Keratinocyte (primary cell): ENCODE results near the gene PAXIP1. TPM values are rescaled to one million over a fixed set of nuclear protein-coding genes. Genes with fewer than 3 reads are reported as not detected.

Source experiments
- DNase-seq: peaks from one replicate; pipeline ENCODE4 v3.0.0-alpha.2; 2011; ENCODE audit warnings: low read depth, missing footprints, low spot score
- FAIRE-seq: peaks from 2 replicates; lab custom pipeline; 2011; peaks lifted over from hg19 to GRCh38; lab: Jason Lieb, UNC
- H2AFZ ChIP-seq: 2 replicates; pipeline ENCODE4 v1.6.0; 2012; ENCODE audit warnings: low read length, control low read depth, inconsistent platforms; ENCODE audit not compliant: control insufficient read depth
- H3K27ac ChIP-seq: 2 replicates; pipeline ENCODE4 v1.5.1; 2011; ENCODE audit warnings: low read length; ENCODE audit not compliant: control insufficient read depth, insufficient read depth
- H3K27me3 ChIP-seq: 3 replicates; pipeline ENCODE4 v1.6.0; 2011; ENCODE audit warnings: low read length; ENCODE audit not compliant: control insufficient read depth, insufficient read depth; ENCODE audit errors: extremely low read depth
- H3K36me3 ChIP-seq, 2 experiments: 2 replicates in 1 of 2; 3 replicates in 1 of 2; pipeline ENCODE4 v1.5.1; 2011; ENCODE audit warnings: low read length in 2 of 2, mild to moderate bottlenecking in 1 of 2; ENCODE audit not compliant: control insufficient read depth in 2 of 2, insufficient read depth in 2 of 2; ENCODE audit errors: extremely low read depth in 1 of 2
- H3K4me1 ChIP-seq: 3 replicates; pipeline ENCODE4 v1.5.1; 2011; ENCODE audit warnings: low read length; ENCODE audit not compliant: control insufficient read depth, insufficient read depth; ENCODE audit errors: extremely low read depth
- H3K4me2 ChIP-seq: 3 replicates; pipeline ENCODE4 v1.6.0; 2011; ENCODE audit warnings: low read depth, low read length; ENCODE audit not compliant: control insufficient read depth, insufficient read depth; ENCODE audit errors: extremely low read depth
- H3K4me3 ChIP-seq, 3 experiments: fragments of 200-600 bp in 1 of 3; sonication (generic) in 1 of 3; 2 replicates in 2 of 3; 3 replicates in 1 of 3; pipeline ENCODE4 v1.5.1; 2011 to 2016; ENCODE audit warnings: low read length in 3 of 3, mild to moderate bottlenecking in 3 of 3, control low read depth in 2 of 3, inconsistent platforms in 1 of 3, low read depth in 1 of 3, mixed read lengths in 1 of 3, mixed run types in 1 of 3, moderate library complexity in 1 of 3; ENCODE audit not compliant: control insufficient read depth in 2 of 3, insufficient read depth in 2 of 3; ENCODE audit errors: extremely low read depth in 1 of 3
- H3K79me2 ChIP-seq: 2 replicates; pipeline ENCODE4 v1.6.0; 2012; ENCODE audit warnings: low read length; ENCODE audit not compliant: control insufficient read depth, insufficient read depth
- H3K9ac ChIP-seq: 3 replicates; pipeline ENCODE4 v1.6.0; 2011; ENCODE audit warnings: low read length; ENCODE audit not compliant: control insufficient read depth, insufficient read depth; ENCODE audit errors: extremely low read depth
- H3K9me1 ChIP-seq: 3 replicates; pipeline ENCODE4 v1.6.0; 2011; ENCODE audit warnings: low read length; ENCODE audit not compliant: control insufficient read depth, insufficient read depth; ENCODE audit errors: extremely low read depth
- H3K9me3 ChIP-seq: 2 replicates; pipeline ENCODE4 v1.5.1; 2012; ENCODE audit warnings: low read depth, low read length; ENCODE audit not compliant: control insufficient read depth
- H4K20me1 ChIP-seq: 3 replicates; pipeline ENCODE4 v1.6.0; 2011; ENCODE audit warnings: low read length; ENCODE audit not compliant: control insufficient read depth, insufficient read depth; ENCODE audit errors: extremely low read depth
- CTCF ChIP-seq, 3 experiments: IDR thresholded peaks in 1 of 3; conservative IDR thresholded peaks in 1 of 3; optimal IDR thresholded peaks in 1 of 3; 2 replicates in 2 of 3; 3 replicates in 1 of 3; pipeline versions ENCODE3 to v1.5.1; 2011; ENCODE audit warnings: low read length in 3 of 3, mild to moderate bottlenecking in 3 of 3, moderate library complexity in 2 of 3, control low read depth in 1 of 3, inconsistent platforms in 1 of 3; ENCODE audit not compliant: insufficient read depth in 2 of 3; ENCODE audit errors: extremely low read depth in 1 of 3
- EZH2 ChIP-seq: IDR thresholded peaks from one replicate; pipeline ENCODE4 v1.6.1; 2012; ENCODE audit warnings: inconsistent platforms, mild to moderate bottlenecking, low read length, moderate library complexity
- dilution Hi-C: fragments of 300-500 bp; cut with MboI; formaldehyde crosslinking; loops from one replicate; pipeline ENCODE4 v1.7.0; 2020; ENCODE audit warnings: low sequenced_read_pairs; ENCODE audit not compliant: extremely low pct_ligation_motif_present
- polyA plus RNA-seq, 5 experiments: library from polyadenylated mRNA; depleted of rRNA in 3 of 5; stranded (reverse) in 3 of 5; stranded (forward) in 1 of 5; unstranded in 1 of 5; fragments of >200 nt; gene quantifications; 1 replicate in 1 of 5; 2 replicates in 3 of 5; 3 replicates in 1 of 5; pipeline versions ENCODE4 v1.2.1 to v1.2.3, GENCODE V29; 2011 to 2012; ENCODE audit warnings: missing spikeins in 2 of 5, low read depth in 1 of 5, low replicate concordance in 1 of 5

The PAXIP1 gene
- polyA plus RNA-seq, 1 donor (not counting 4 experiments of a cell fraction or from before 2014, with no cell fraction given) = 9.4 TPM

GRCh38 chr7:155002411-155003091 lies 373 bp downstream of the PAXIP1 start:
- Histone ChIP-seq H3K9me1 (peaks cover 3% of the 10 kb centered on the region), H3K36me3 (peaks cover 0 to 7% of the 10 kb centered on the region in 2 experiments), H3K27me3 (no peaks in the 10 kb centered on the region), H3K9ac (peak overlapping the region; percentile 84), H3K4me1 (peaks cover 18% of the 10 kb centered on the region), H3K4me3 (peak overlapping the region; percentile 68 to 99 (median 81)), H3K79me2 (peaks cover 48% of the 10 kb centered on the region), H4K20me1 (no peaks in the 10 kb centered on the region), H3K27ac (peak overlapping the region; percentile 49), H3K4me2 (peak overlapping the region; percentile 90), H2AFZ (peak overlapping the region; percentile 30), H3K9me3 (no peaks in the 10 kb centered on the region)
- FAIRE-seq = no peak
- TF ChIP-seq EZH2 = no peak
- TF ChIP-seq CTCF (optimal IDR thresholded peaks at IDR 0.05 in 1 of 3, IDR thresholded peaks at IDR 0.05 in 1 of 3, conservative IDR thresholded peaks at IDR 0.05 in 1 of 3; ENCODE audit: extremely low read depth in 1 of 3, insufficient read depth in 2 of 3, low read length in 3 of 3) = no peak
- dilution Hi-C loops = no loop called here
- DNase-seq = no peak

- Histone ChIP-seq H3K9me3 (no peaks in the 10 kb centered on the region), H3K4me1 (peaks cover 18% of the 10 kb centered on the region), H3K9ac (peak overlapping the region; percentile 74), H3K79me2 (peaks cover 48% of the 10 kb centered on the region), H2AFZ (peak overlapping the region; percentile 30), H3K27me3 (no peaks in the 10 kb centered on the region), H3K27ac (peak overlapping the region; percentile 49), H3K9me1 (peaks cover 4% of the 10 kb centered on the region), H4K20me1 (no peaks in the 10 kb centered on the region), H3K4me2 (peak overlapping the region; percentile 90), H3K36me3 (peaks cover 0 to 7% of the 10 kb centered on the region in 2 experiments), H3K4me3 (peak overlapping the region; percentile 68 to 99 (median 81))
- FAIRE-seq = no peak
- dilution Hi-C loops = no loop called here
- no peak for TF ChIP-seq EZH2
- TF ChIP-seq CTCF (optimal IDR thresholded peaks at IDR 0.05 in 1 of 3, IDR thresholded peaks at IDR 0.05 in 1 of 3, conservative IDR thresholded peaks at IDR 0.05 in 1 of 3; ENCODE audit: extremely low read depth in 1 of 3, insufficient read depth in 2 of 3, low read length in 3 of 3) = no peak
- DNase-seq = no peak
Observed at GRCh38 chr7:155001756-155002410, 1.0 kb downstream of the PAXIP1 start.
